Small intestine (tissue), 7 donors: ENCODE results near the gene ALOX5AP. TPM values are rescaled to one million over a fixed set of nuclear protein-coding genes. Genes with fewer than 3 reads are reported as not detected.

Experiments
- DNase-seq, 2 donors: peaks; one replicate each; pipeline versions ENCODE4 v3.0.0 to v3.0.0-alpha.2; 2013
- FAIRE-seq: peaks from 2 replicates; lab custom pipeline; 2012; peaks lifted over from hg19 to GRCh38; lab: Jason Lieb, UNC
- H3K27ac ChIP-seq, 3 donors: one replicate each; pipeline ENCODE4 v1.5.1; 2013; ENCODE audit warnings: low read length in 2 of 3, mild to moderate bottlenecking in 2 of 3, control low read depth in 1 of 3, inconsistent platforms in 1 of 3, low read depth in 1 of 3, moderate library complexity in 1 of 3
- H3K27me3 ChIP-seq, 3 donors: one replicate each; pipeline ENCODE4 v1.6.1; 2013; ENCODE audit warnings: low read length in 3 of 3, inconsistent platforms in 1 of 3; ENCODE audit not compliant: control insufficient read depth in 3 of 3, insufficient read depth in 3 of 3
- H3K36me3 ChIP-seq, 3 donors: one replicate each; pipeline ENCODE4 v1.6.1; 2013; ENCODE audit warnings: low read length in 3 of 3, inconsistent platforms in 1 of 3, low read depth in 1 of 3, mild to moderate bottlenecking in 1 of 3, moderate library complexity in 1 of 3; ENCODE audit not compliant: control insufficient read depth in 3 of 3, insufficient read depth in 2 of 3
- H3K4me1 ChIP-seq, 3 donors: one replicate each; pipeline ENCODE4 v1.6.1; 2013; ENCODE audit warnings: low read length in 2 of 3, inconsistent platforms in 1 of 3, low read depth in 1 of 3, mild to moderate bottlenecking in 1 of 3, moderate library complexity in 1 of 3; ENCODE audit not compliant: control insufficient read depth in 3 of 3, insufficient read depth in 2 of 3
- H3K4me3 ChIP-seq, 3 donors: one replicate each; pipeline ENCODE4 v1.5.1; 2013; ENCODE audit warnings: low read length in 3 of 3, control low read depth in 1 of 3, inconsistent platforms in 1 of 3, low read depth in 1 of 3, mild to moderate bottlenecking in 1 of 3, moderate library complexity in 1 of 3
- H3K9me3 ChIP-seq, 2 donors: one replicate each; pipeline ENCODE4 v1.6.1; 2013; ENCODE audit warnings: low read depth in 1 of 2, low read length in 1 of 2; ENCODE audit not compliant: control insufficient read depth in 2 of 2, insufficient read depth in 1 of 2
- WGBS, 3 donors: extraction: QIAGEN DNeasy Blood & Tissue Kit; methylation state at CpG; one replicate each; pipeline ENCODE4 v1.1.7; 2013; 5-methylcytosine and 5-hydroxymethylcytosine counted together
- polyA plus RNA-seq, 4 donors: library from polyadenylated mRNA; stranded (reverse) in 3 of 4; unstranded in 1 of 4; fragments of 200-250 nt in 3 of 4; fragments of 120-200 nt in 1 of 4; gene quantifications; one replicate each; pipeline versions ENCODE4 v1.2.1 to v1.2.3, GENCODE V29; 2013
- donor health status: healthy with polysubstance abuse.
- donor health status: control.
- donor health status: control.
- donor health status: Bipolar disorder and iron deficiency.
- donor health status: healthy.

ALOX5AP gene
- polyA plus RNA-seq, 4 donors: 5.5 to 36.1 (median 16.5) TPM

DNA sequence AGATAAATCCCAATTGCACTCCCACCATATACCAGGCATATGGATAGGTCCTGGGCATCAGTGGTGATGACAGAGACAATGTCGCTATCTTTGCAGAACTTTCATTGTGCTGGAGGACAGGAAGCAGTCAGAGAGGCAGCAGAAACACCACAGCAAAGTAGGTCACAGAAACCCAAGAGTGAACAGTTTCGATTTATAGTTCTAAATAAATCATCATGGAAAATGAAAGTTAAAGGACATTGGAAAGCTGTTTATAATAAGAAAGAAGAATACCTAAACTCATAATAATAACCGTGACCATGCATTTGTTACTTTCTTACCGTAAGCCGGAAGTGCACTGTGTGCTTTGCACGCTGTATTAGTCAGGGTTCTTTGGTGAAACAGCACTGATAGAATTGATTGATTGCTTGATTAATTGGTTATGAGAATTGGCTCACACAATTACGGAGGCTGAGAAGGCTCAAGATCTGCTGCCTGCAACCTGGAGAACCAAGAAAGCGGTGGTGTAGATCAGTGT lies 38.9 kb downstream of the ALOX5AP start:
- peak overlapping the region in 2 of 3 donors; percentile 28 to 46 for H3K27ac ChIP-seq
- peaks cover 0 to 6% (median 2%) of the 10 kb centered on the region in 3 donors for H3K4me1 ChIP-seq
- H3K9me3 ChIP-seq: peaks cover 0 to 3% of the 10 kb centered on the region in 2 donors
- no peak for FAIRE-seq
- no peaks in the 10 kb centered on the region for H3K27me3 ChIP-seq
- no peaks in the 10 kb centered on the region for H3K36me3 ChIP-seq
- 67 to 82% (median 81%) methylated on average over 8 of the region's 8 CpGs for WGBS, 3 donors
- peak in 1 of 2 donors; percentile 33 for DNase-seq
- H3K4me3 ChIP-seq: no peak overlapping the region

- no peaks in the 10 kb centered on the region for H3K27me3 ChIP-seq
- FAIRE-seq (no peak), DNase-seq (no peak)
- WGBS, 3 donors: 64 to 92% (median 86%) methylated on average over 2 of the region's 2 CpGs
- no peak overlapping the region for H3K27ac ChIP-seq
- H3K4me3 ChIP-seq: no peak overlapping the region
- H3K36me3 ChIP-seq: no peaks in the 10 kb centered on the region
- H3K9me3 ChIP-seq: peaks cover 0 to 6% of the 10 kb centered on the region in 2 donors
- H3K4me1 ChIP-seq: peaks cover 0 to 6% (median 2%) of the 10 kb centered on the region in 3 donors
These were observed 41.3 kb downstream of the ALOX5AP start for GRCh38 chr13:30776661-30777060.

DNA sequence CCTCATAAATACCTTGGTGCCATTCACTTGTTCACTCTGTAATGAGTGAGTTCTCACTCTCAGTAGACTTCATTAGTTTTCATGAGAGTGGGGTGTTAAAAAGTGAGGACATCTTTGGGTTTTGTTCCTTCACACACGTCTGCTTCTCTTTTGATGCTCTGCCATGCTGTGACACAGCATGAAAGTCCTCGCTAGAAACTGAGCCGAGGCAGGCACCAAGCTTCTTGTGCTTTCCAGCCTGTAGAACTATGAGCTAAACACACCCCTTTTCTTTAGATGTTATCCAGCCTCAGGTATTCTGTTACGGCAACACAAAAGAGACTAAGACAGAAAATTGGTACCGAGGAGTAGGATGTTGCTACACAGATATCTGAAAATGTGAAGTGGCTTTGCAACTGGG lies 43.7 kb downstream of the ALOX5AP start:
- no peaks in the 10 kb centered on the region for H3K36me3 ChIP-seq
- FAIRE-seq (no peak), DNase-seq (no peak)
- peaks cover 0 to 6% (median under 1%) of the 10 kb centered on the region in 3 donors for H3K4me1 ChIP-seq
- H3K4me3 ChIP-seq: no peak overlapping the region
- whole genome bisulfite sequencing, 3 donors: 87 to 93% (median 93%) methylated on average over 5 of the region's 5 CpGs
- H3K9me3 ChIP-seq: peaks cover 0 to 3% of the 10 kb centered on the region in 2 donors
- H3K27ac ChIP-seq: no peak overlapping the region
- H3K27me3 ChIP-seq: no peaks in the 10 kb centered on the region

- DNase-seq (no peak), FAIRE-seq (no peak)
- 90 to 94% (median 92%) methylated on average over 3 of the region's 3 CpGs for WGBS, 3 donors
- Histone ChIP-seq H3K9me3 (peaks cover 0 to 3% of the 10 kb centered on the region in 2 donors), H3K36me3 (no peaks in the 10 kb centered on the region), H3K27me3 (no peaks in the 10 kb centered on the region), H3K4me3 (no peak overlapping the region), H3K27ac (no peak overlapping the region), H3K4me1 (peaks cover 0 to 3% (median 0%) of the 10 kb centered on the region in 3 donors)
These were observed 44.3 kb downstream of the ALOX5AP start for GRCh38 chr13:30779608-30780007.

DNA sequence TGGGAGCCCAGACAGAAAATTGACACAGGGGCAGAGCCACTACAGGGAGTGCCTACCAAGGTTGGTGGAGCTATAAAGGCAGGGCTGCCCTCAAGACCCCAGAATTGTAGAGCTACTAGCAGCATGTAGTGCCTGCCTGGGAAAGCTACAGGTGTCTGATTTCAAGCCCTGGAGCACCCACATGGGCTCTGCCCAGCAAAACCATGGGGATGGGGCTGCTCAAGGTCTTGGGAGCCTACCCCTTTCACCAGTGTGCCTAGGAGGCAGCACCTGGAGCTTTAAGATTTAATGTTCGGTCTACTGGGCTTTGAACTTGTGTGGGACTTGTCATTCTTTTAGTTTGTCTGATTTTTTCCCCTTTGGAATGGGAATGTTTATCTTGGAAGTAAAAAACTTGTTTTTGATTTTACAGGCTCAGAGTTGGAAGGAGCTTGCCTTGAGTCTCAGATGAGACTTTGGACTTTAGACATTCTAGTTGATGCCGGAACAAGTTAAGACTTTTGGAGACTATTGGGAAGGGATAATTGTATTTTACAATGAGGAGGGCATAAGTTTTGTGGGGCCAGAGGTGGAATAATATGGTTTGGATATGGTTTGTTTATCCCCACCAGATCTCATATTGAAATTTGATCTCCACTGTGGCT lies 45.1 kb downstream of the ALOX5AP start:
- no peaks in the 10 kb centered on the region for H3K27me3 ChIP-seq
- peaks cover 0 to 3% of the 10 kb centered on the region in 2 donors for H3K9me3 ChIP-seq
- no peaks in the 10 kb centered on the region for H3K4me1 ChIP-seq
- 27 to 61% (median 45%) methylated on average over 2 of the region's 2 CpGs for WGBS, 3 donors
- H3K36me3 ChIP-seq: no peaks in the 10 kb centered on the region
- no peak overlapping the region for H3K27ac ChIP-seq
- FAIRE-seq (no peak), DNase-seq (peak in 1 of 2 donors; percentile 52)
- H3K4me3 ChIP-seq: no peak overlapping the region

- FAIRE-seq (no peak), DNase-seq (no peak)
- Histone ChIP-seq H3K27me3 (no peaks in the 10 kb centered on the region), H3K9me3 (peaks cover 0 to 3% of the 10 kb centered on the region in 2 donors), H3K4me1 (no peaks in the 10 kb centered on the region), H3K27ac (no peak overlapping the region), H3K36me3 (no peaks in the 10 kb centered on the region), H3K4me3 (no peak overlapping the region)
- whole genome bisulfite sequencing, 3 donors: 70 to 82% (median 73%) methylated on average over 8 of the region's 8 CpGs
These were observed 50.0 kb downstream of the ALOX5AP start for GRCh38 chr13:30785191-30785850.

DNA sequence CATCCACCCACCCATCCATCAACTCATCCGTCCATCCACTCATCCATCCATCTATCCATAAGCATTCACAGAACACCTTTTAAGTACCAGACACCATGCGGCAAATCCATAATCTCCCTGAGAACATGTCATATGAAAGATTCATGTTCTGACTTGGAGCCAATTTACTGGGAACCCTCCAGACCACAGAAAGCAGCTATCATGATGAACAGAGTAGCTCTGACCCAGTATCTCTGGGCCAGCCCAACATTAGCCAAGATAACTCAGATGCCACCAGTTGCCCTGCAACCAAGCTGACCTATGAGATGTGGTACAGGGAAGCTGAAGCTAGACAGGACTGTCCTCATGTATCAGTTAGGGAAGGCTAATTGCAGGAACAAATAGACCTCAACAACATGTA lies 51.3 kb downstream of the ALOX5AP start:
- Histone ChIP-seq H3K4me3 (no peak overlapping the region), H3K4me1 (no peaks in the 10 kb centered on the region), H3K27me3 (no peaks in the 10 kb centered on the region), H3K9me3 (no peaks in the 10 kb centered on the region), H3K27ac (no peak overlapping the region), H3K36me3 (no peaks in the 10 kb centered on the region)
- DNase-seq (no peak), FAIRE-seq (no peak)
- 96 to 100% (median 98%) methylated on average over 2 of the region's 2 CpGs for whole genome bisulfite sequencing, 3 donors

GRCh38 chr13:30787738-30788525 lies 52.6 kb downstream of the ALOX5AP start:
- H3K9me3 ChIP-seq: no peaks in the 10 kb centered on the region
- no peak for FAIRE-seq
- no peaks in the 10 kb centered on the region for H3K27me3 ChIP-seq
- no peak for DNase-seq
- 80 to 88% (median 87%) methylated on average over 14 of the region's 14 CpGs for WGBS, 3 donors
- no peaks in the 10 kb centered on the region for H3K36me3 ChIP-seq
- H3K27ac ChIP-seq: no peak overlapping the region
- no peak overlapping the region for H3K4me3 ChIP-seq
- no peaks in the 10 kb centered on the region for H3K4me1 ChIP-seq
